Upper lobe of right lung (tissue), 1 donor: ENCODE results near the gene SYNJ2. TPM values are rescaled to one million over a fixed set of nuclear protein-coding genes. Genes with fewer than 3 reads are reported as not detected.

Experiments used
- ATAC-seq: fragments of 200-7000 bp; cut with Tn5 transposase; one replicate; pipeline ENCODE4 v1.9.1; 2020; ENCODE audit warnings: mild to moderate bottlenecking, moderate library complexity
- DNase-seq: peaks from one replicate; pipeline ENCODE4 v3.0.0-alpha.2; 2020
- H3K27ac ChIP-seq: fragments of 200-600 bp; one replicate; pipeline ENCODE4 v1.8.0; 2022
- H3K27me3 ChIP-seq: fragments of 200-600 bp; one replicate; pipeline ENCODE4 v1.8.0; 2022; ENCODE audit warnings: mild to moderate bottlenecking
- H3K36me3 ChIP-seq: fragments of 200-600 bp; one replicate; pipeline ENCODE4 v1.8.0; 2022
- H3K4me1 ChIP-seq: fragments of 200-600 bp; one replicate; pipeline ENCODE4 v1.8.0; 2022
- H3K4me3 ChIP-seq: fragments of 200-600 bp; one replicate; pipeline ENCODE4 v1.8.0; 2022; ENCODE audit warnings: mild to moderate bottlenecking
- H3K9me3 ChIP-seq: fragments of 200-600 bp; one replicate; pipeline ENCODE4 v1.8.0; 2022
- CTCF ChIP-seq: fragments of 200-600 bp; IDR thresholded peaks from one replicate; pipeline ENCODE4 v1.8.0; 2022; ENCODE audit warnings: antibody characterized with exemption
- intact Hi-C: fragments of 100-400 bp; cut with DNase I; formaldehyde crosslinking; loops from one replicate; pipeline ENCODE4 v1.11.0; 2022
- total RNA-seq: library from RNA; stranded (reverse); fragmentation: NEBNext Ultra II Directional; extraction: Animal tissue kit (Norgen Biotek cat#: 25700); gene quantifications from one replicate; pipeline ENCODE4 v1.2.1, GENCODE V29; 2021
- donor health status: DM: no; HTN: yes; CAD: no; lungs with severe emphysema.

SYNJ2 gene
- total RNA-seq, 1 donor from 2014 or later = 7.2 TPM

GRCh38 chr6:157974967-157975366, 6.7 kb upstream of the SYNJ2 start:
- intact Hi-C loops = no loop called here
- no peaks in the 10 kb centered on the region for H3K9me3 ChIP-seq
- no peak for ATAC-seq
- no peaks in the 10 kb centered on the region for H3K4me1 ChIP-seq
- no peak overlapping the region for H3K27ac ChIP-seq
- H3K4me3 ChIP-seq = no peak overlapping the region
- no peaks in the 10 kb centered on the region for H3K36me3 ChIP-seq
- DNase-seq = no peak
- TF ChIP-seq CTCF = no peak
- no peaks in the 10 kb centered on the region for H3K27me3 ChIP-seq

- H3K4me3 ChIP-seq = no peak overlapping the region
- no peaks in the 10 kb centered on the region for H3K4me1 ChIP-seq
- TF ChIP-seq CTCF = no peak
- no peak for ATAC-seq
- H3K36me3 ChIP-seq = no peaks in the 10 kb centered on the region
- intact Hi-C loops = no loop called here
- H3K27ac ChIP-seq = no peak overlapping the region
- no peak for DNase-seq
- H3K27me3 ChIP-seq = no peaks in the 10 kb centered on the region
- no peaks in the 10 kb centered on the region for H3K9me3 ChIP-seq
Observed at GRCh38 chr6:157975456-157975855, 6.2 kb upstream of the SYNJ2 start.

- DNase-seq = no peak
- TF ChIP-seq CTCF = no peak
- no peak overlapping the region for H3K4me3 ChIP-seq
- no peaks in the 10 kb centered on the region for H3K4me1 ChIP-seq
- H3K27ac ChIP-seq = no peak overlapping the region
- H3K27me3 ChIP-seq = no peaks in the 10 kb centered on the region
- H3K36me3 ChIP-seq = no peaks in the 10 kb centered on the region
- no peaks in the 10 kb centered on the region for H3K9me3 ChIP-seq
- ATAC-seq = no peak
- intact Hi-C loops = no loop called here
Observed at GRCh38 chr6:157976345-157977175, 5.1 kb upstream of the SYNJ2 start.

GRCh38 chr6:157977176-157977804, 4.4 kb upstream of the SYNJ2 start:
- Histone ChIP-seq H3K9me3 (no peaks in the 10 kb centered on the region), H3K36me3 (no peaks in the 10 kb centered on the region), H3K27me3 (no peaks in the 10 kb centered on the region), H3K27ac (no peak overlapping the region), H3K4me1 (peaks cover under 1% of the 10 kb centered on the region), H3K4me3 (no peak overlapping the region)
- intact Hi-C loops = no loop called here
- ATAC-seq (no peak), DNase-seq (peak; percentile 42)
- no peak for TF ChIP-seq CTCF

GRCh38 chr6:157978021-157978783, 3.5 kb upstream of the SYNJ2 start:
- no peak for TF ChIP-seq CTCF
- no peaks in the 10 kb centered on the region for H3K27me3 ChIP-seq
- H3K4me3 ChIP-seq = no peak overlapping the region
- H3K36me3 ChIP-seq = no peaks in the 10 kb centered on the region
- no peak overlapping the region for H3K27ac ChIP-seq
- ATAC-seq (no peak), DNase-seq (no peak)
- no peaks in the 10 kb centered on the region for H3K9me3 ChIP-seq
- H3K4me1 ChIP-seq = peaks cover 9% of the 10 kb centered on the region
- intact Hi-C loops = no loop called here
